Subcutaneous adipose tissue (tissue), 4 donors: ENCODE data around the gene ANOS1. TPM values are rescaled to one million over a fixed set of nuclear protein-coding genes. Genes with fewer than 3 reads are reported as not detected.

Experiments
- CTCF ChIP-seq: fragments of 450-650 bp; IDR thresholded peaks from one replicate; pipeline ENCODE4 v1.5.1; 2016; ENCODE audit warnings: low read depth, mild to moderate bottlenecking, control low read depth, antibody characterized with exemption, moderate library complexity
- total RNA-seq, 4 donors: library from RNA; depleted of rRNA; stranded (reverse); fragments of >200 nt; gene quantifications; one replicate each; pipeline ENCODE4 v1.1.0, GENCODE V29; 2016

The ANOS1 gene
- total RNA-seq, 4 donors from 2014 or later = 3.2 to 15.3 (median 11.8) TPM

- TF ChIP-seq CTCF = no peak
Measured at GRCh38 chrX:8484360-8484949, 247.5 kb downstream of the ANOS1 start.

Other genes with a start within 250 kb of the ANOS1 start
- not detected for gene FAM9A, start 69.2 kb upstream of the ANOS1 start, total RNA-seq